ENCODE results near the gene SMIM36.

GRCh38 chr17:55555772-55556171 is 44.5 kb upstream of the SMIM36 start:
- TF ChIP-seq REST (IDR thresholded peaks at IDR 0.05; ENCODE audit: insufficient read depth in 1 of 2, low read depth in 2 of 2, low read length in 2 of 2) (no peak), TAF1 (IDR thresholded peaks at IDR 0.05; ENCODE audit: borderline replicate concordance, insufficient read depth, low read length) (no peak), FOXP2 (optimal IDR thresholded peaks at IDR 0.05; ENCODE audit: borderline replicate concordance, extremely low read depth, extremely low read length, insufficient read depth) (no peak)
